ENCODE measurements around the gene ZNF558. TPM values are rescaled to one million over a fixed set of nuclear protein-coding genes. Genes with fewer than 3 reads are reported as not detected.

The ZNF558 gene
- total RNA-seq: 10 to 100 TPM; 16.0 to 26.3 TPM

DNA sequence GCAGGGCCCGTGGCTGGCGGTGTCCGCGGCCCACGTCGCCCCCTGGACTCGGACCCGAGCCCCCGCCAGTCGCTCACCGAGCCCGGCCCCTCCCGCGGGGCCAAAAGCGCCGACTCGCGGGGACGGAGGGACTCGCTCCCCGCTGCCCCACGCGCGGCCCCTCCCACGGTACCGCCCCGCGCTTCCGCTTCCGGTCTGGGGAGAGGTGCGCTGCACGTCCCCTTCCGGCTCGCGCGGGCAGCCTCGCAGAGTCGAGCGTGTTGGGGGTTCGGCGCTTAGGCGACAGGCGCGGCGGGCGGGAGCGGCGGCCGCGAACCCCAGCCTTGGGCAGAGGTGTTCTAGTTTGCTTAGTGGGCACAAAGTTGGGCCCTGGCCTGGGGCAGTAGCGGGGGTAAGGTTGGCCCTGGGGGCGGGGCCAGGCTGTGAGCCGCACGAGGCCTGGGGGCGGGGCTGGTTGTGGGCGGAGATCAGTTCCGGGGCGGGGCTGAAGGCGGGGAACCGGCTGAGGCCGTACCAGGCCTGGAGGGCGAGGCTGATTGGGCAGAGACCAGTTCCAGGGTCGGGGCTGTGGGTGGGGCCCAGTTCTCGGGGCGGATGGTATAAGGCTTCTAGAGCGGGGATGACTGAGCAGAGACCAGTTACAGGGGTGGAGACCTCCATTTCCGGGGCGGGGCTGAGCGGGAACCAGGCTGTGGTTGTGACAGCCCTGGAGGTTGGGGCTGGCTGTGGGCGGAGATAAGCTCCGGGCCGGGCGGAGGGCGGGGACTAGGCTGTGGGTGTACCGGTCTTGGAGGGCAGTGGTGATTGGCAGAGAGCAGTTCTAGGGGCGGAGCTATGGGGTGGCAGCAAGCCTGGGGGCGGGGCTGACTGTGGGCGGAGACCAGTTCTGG, at the start of gene ZNF558, which contains the start of gene MBD3L1:
ZNF558 (minus strand) TSS at position 173 of the 890 bp plus-strand sequence. CDS start 9,645 bp downstream, outside the sequence.
MBD3L1 (plus strand) TSS at position 246 of the 890 bp plus-strand sequence. CDS start 10,302 bp downstream, outside the sequence.
- H3K36me3 Mint-ChIP-seq: peaks cover 13% of the 10 kb centered on the region
- CTCF ChIA-PET: interaction anchor here (0.6 to 0.9 kb wide), 2 partner anchors 251 to 253 kb away, joined by 3 read pairs; no protein-coding TSS in a partner anchor
- peak within 1 kb of the TSS; percentile 95 for H3K27ac Mint-ChIP-seq
- no peaks in the 10 kb centered on the region for H3K27me3 Mint-ChIP-seq
- H3K9me3 Mint-ChIP-seq (ENCODE audit: low read depth): peaks cover 3% of the 10 kb centered on the region
- H3K4me3 Mint-ChIP-seq: peak within 1 kb of the TSS; percentile 81
- peaks cover 16% of the 10 kb centered on the region for H3K4me1 Mint-ChIP-seq
- ATAC-seq (peak; percentile 96), DNase-seq (peak; percentile 100)

DNA sequence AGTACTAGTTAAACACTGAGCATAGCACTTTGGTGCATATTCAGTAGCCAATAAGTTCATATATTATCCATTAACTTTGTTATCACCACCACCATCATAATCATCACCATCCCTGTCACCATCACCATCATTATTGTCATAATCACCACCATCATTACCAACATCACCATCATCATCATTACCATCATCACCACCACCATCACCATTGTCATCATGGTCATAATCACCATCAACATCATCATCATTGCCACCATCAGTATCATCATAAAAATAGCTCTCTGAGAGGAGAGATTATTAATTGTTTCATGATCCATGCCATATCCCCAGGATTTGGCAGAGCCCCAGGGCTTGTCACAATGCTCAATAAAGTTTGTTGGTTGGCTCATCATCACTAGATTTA, 49.4 kb upstream of the ZNF558 start:
- no peak for DNase-seq
- no peaks in the 10 kb centered on the region for H3K27me3 Mint-ChIP-seq
- CTCF ChIA-PET: no interaction called here
- ATAC-seq: no peak
- no peaks in the 10 kb centered on the region for H3K36me3 Mint-ChIP-seq
- peaks cover 12% of the 10 kb centered on the region for H3K9me3 Mint-ChIP-seq (ENCODE audit: low read depth)
- H3K27ac Mint-ChIP-seq: no peak overlapping the region
- H3K4me1 Mint-ChIP-seq: no peaks in the 10 kb centered on the region
- H3K4me3 Mint-ChIP-seq: no peak overlapping the region

DNA sequence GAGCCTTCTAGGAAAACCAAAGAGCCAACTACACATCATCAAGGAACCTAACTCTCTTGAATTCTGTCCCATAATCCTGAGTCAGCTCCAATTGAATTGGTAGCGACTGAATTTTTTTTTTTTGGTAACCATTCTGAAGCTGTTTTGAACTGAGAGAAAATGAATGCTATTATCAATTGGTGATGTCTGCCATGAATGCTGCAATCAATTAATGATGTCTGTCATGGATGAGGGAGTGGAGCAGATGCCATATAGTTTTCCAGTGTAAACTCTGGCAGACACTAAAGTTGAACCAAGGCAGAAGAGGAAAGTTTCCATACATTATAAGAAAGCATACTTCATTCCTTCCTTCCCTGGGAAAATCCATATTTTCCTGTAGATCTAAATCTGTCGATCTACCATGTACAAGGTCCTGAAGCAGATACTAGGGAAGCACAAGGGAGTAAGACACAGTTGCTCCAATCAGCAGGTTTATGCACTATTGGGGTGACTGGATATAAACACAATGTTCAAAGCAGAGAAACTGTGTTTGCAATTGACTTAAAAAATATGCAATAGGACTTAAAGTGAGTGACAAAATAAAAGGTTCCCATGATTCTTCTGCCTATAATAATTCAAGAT, 48.9 kb upstream of the ZNF558 start:
- DNase-seq (no peak), ATAC-seq (no peak)
- Mint-ChIP-seq H3K36me3 (no peaks in the 10 kb centered on the region), H3K4me1 (no peaks in the 10 kb centered on the region), H3K27ac (no peak overlapping the region), H3K4me3 (no peak overlapping the region), H3K27me3 (no peaks in the 10 kb centered on the region), H3K9me3 (ENCODE audit: low read depth) (peaks cover 12% of the 10 kb centered on the region)
- CTCF ChIA-PET: no interaction called here

DNA sequence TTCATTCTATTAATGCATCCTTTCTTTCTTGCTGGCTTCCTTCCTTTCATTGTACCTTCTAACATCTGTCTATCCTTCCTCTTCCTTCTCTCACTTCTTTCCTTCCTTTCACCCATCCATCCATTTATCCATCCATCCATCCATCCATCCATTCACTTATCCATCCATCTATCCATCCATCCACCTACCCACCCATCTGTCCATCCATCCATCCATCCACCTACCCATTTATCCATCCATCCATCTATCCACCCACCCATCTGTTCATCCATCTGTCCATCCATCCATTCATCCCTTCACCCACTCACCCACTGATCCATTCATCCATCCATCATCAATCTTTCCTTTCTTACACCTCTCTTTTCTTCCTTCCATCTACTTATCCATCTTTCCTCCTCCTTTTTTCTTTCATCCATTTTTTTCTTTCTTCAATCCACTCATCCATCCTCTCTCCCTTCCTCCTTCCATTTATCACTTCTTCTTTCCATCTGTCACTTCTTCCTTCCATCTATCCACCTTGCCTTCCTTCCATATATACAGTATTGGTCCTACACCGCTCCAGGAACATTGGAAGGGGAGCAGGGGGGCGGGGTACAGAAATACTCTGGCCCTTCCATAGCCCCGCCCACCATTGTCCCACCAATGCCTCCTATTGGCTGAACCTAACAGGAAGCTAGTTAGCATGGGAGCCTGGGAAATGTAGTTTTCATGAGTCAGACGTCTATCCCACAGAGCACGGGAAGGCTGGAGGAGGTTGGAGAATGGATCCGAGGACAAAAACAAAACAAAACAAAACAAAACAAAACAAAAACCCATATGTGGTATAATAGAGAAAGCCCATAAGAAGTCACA, 46.0 kb upstream of the ZNF558 start:
- peaks cover 12% of the 10 kb centered on the region for H3K9me3 Mint-ChIP-seq (ENCODE audit: low read depth)
- no peaks in the 10 kb centered on the region for H3K4me1 Mint-ChIP-seq
- no peak overlapping the region for H3K4me3 Mint-ChIP-seq
- H3K27me3 Mint-ChIP-seq: no peaks in the 10 kb centered on the region
- H3K36me3 Mint-ChIP-seq: no peaks in the 10 kb centered on the region
- no peak overlapping the region for H3K27ac Mint-ChIP-seq
- ATAC-seq (no peak), DNase-seq (no peak)
- CTCF ChIA-PET: no interaction called here

DNA sequence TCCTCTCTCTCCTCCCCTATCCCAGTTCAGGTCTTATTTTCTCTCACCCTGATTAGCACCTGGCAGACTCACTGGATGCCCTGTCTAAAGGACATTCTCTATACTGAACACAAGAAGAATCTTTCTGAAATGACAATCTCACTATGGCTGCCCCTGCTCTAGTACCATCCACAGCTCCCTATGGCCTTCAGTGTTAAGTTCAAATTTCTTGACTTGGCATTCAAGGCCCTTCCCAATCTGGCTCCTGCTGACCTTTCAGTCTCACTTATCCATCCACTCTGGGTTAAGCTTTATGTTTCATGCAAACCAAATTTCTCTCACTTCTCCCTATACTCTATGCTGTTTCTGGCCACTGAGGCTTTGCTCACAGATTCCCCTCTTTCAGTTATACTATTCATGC, 34.2 kb upstream of the ZNF558 start:
- Mint-ChIP-seq H3K27ac (no peak overlapping the region), H3K9me3 (ENCODE audit: low read depth) (no peaks in the 10 kb centered on the region), H3K4me1 (no peaks in the 10 kb centered on the region), H3K36me3 (no peaks in the 10 kb centered on the region), H3K4me3 (no peak overlapping the region), H3K27me3 (no peaks in the 10 kb centered on the region)
- DNase-seq: no peak
- CTCF ChIA-PET: no interaction called here
- no peak for ATAC-seq

DNA sequence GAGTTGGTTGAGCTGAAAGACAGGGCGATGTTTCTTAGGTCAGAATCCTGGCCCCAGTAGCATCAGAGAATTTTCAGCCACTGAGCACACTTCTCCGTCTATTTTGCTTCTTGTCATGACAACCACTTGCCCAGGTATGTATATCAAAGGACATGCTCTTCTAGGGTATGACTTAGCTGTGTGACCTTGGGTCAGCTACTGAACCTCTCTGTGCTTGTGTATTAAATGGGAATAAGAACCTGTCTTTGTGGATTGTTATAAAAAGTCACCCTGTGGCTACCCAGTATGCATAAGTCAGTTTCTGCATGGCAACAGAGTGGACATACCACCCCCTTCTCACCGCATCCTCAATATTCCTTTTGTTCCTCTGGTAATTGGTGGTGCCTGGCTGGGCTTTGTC, 26.2 kb upstream of the ZNF558 start:
- Mint-ChIP-seq H3K4me1 (no peaks in the 10 kb centered on the region), H3K9me3 (ENCODE audit: low read depth) (no peaks in the 10 kb centered on the region), H3K36me3 (no peaks in the 10 kb centered on the region), H3K27ac (no peak overlapping the region), H3K27me3 (no peaks in the 10 kb centered on the region), H3K4me3 (no peak overlapping the region)
- CTCF ChIA-PET: interaction anchor here (0.7 kb wide), 2 partner anchors 361 to 679 kb away, joined by 3 to 4 read pairs; no protein-coding TSS in a partner anchor
- DNase-seq (no peak), ATAC-seq (no peak)

DNA sequence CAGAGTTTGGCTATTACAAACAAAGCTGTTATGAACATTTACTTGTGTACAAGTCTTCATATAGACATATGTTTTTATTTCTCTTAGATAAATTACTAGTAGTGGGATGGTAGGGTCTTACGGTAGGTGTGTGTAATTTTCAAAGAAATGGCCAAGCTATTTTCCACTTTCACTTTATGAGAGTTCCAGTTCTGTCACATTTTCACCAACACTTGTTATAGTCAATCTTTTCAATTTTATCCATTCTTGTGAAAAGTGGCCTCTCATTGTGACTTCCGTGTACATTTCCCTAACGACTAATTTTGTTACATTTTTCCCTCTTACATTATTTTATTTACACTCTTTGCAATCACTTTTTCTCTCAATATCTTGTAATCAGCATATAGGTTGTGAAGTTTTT, 18.4 kb upstream of the ZNF558 start:
- CTCF ChIA-PET: no interaction called here
- no peak for DNase-seq
- Mint-ChIP-seq H3K27ac (no peak overlapping the region), H3K36me3 (no peaks in the 10 kb centered on the region), H3K9me3 (ENCODE audit: low read depth) (no peaks in the 10 kb centered on the region), H3K4me3 (no peak overlapping the region), H3K4me1 (no peaks in the 10 kb centered on the region), H3K27me3 (no peaks in the 10 kb centered on the region)
- no peak for ATAC-seq

DNA sequence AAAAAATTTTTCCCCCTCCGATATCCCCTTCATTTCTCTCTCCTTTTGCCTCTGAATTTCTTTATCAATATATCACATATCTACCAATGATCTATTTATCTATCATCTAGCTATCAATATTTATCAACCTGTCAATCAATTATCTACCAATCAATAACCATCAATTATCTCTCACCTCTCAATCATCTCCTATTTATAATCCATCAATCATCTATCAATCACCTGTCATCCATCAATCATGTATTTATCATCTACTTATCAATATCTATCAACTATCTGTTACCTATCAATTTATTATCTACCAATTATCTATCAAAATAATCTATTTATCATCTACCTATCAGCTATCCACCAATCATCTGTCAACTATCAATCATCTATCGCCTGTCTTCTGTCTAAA, 17.1 kb upstream of the ZNF558 start:
- H3K4me1 Mint-ChIP-seq: no peaks in the 10 kb centered on the region

DNA sequence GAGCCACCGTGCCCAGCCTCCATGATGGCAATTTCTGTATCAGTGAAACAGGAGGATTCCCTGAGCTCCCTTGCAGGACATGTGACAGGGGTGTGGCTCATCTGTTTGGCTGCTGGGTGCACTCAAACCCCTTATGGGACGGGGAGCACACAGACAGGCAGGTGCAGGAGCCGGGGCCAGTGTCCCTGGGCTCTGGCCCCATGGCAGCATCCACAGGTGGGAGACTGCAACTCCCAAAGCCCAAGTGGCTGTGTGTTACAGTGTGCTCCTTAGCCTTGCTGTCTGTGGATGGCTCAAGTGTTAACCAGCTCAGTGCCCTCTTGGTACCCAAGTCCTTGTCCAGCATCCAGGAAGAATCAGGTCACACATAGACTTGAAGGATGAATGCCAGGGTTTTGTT, 14.7 kb upstream of the ZNF558 start:
- Mint-ChIP-seq H3K27me3 (no peaks in the 10 kb centered on the region), H3K27ac (no peak overlapping the region), H3K36me3 (no peaks in the 10 kb centered on the region), H3K9me3 (ENCODE audit: low read depth) (no peaks in the 10 kb centered on the region), H3K4me3 (no peak overlapping the region), H3K4me1 (no peaks in the 10 kb centered on the region)
- DNase-seq (no peak), ATAC-seq (no peak)
- CTCF ChIA-PET: no interaction called here

More for the DNA sequence above, 17.1 kb upstream of the ZNF558 start:
- no peaks in the 10 kb centered on the region for H3K9me3 Mint-ChIP-seq (ENCODE audit: low read depth)
- no peak overlapping the region for H3K4me3 Mint-ChIP-seq
- DNase-seq: no peak
- no peak overlapping the region for H3K27ac Mint-ChIP-seq
- ATAC-seq: no peak
- H3K27me3 Mint-ChIP-seq: no peaks in the 10 kb centered on the region
- no peaks in the 10 kb centered on the region for H3K36me3 Mint-ChIP-seq
- CTCF ChIA-PET: no interaction called here

DNA sequence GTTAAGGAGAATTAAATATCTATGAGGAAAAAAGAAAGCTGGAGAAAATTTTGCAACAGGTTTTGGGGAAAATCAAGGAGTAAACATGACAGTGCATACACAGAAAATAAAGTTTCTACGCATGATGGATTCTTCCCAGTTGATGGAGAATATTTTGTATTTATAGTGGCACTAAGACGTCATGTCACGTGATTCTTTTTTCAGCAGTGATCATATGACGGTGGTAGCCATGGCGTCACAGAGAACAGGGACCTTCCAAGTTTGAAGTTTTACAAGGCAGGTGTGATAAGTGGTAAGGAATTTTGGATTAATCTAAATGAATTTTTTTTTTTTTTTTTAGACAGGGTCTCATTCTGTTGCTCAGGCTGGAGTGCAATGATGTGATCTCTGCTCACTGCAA, 8.6 kb upstream of the ZNF558 start:
- no peaks in the 10 kb centered on the region for H3K4me1 Mint-ChIP-seq
- no peak overlapping the region for H3K27ac Mint-ChIP-seq
- CTCF ChIA-PET: no interaction called here
- H3K4me3 Mint-ChIP-seq: no peak overlapping the region
- ATAC-seq (no peak), DNase-seq (no peak)
- no peaks in the 10 kb centered on the region for H3K27me3 Mint-ChIP-seq
- H3K9me3 Mint-ChIP-seq (ENCODE audit: low read depth): no peaks in the 10 kb centered on the region
- no peaks in the 10 kb centered on the region for H3K36me3 Mint-ChIP-seq

DNA sequence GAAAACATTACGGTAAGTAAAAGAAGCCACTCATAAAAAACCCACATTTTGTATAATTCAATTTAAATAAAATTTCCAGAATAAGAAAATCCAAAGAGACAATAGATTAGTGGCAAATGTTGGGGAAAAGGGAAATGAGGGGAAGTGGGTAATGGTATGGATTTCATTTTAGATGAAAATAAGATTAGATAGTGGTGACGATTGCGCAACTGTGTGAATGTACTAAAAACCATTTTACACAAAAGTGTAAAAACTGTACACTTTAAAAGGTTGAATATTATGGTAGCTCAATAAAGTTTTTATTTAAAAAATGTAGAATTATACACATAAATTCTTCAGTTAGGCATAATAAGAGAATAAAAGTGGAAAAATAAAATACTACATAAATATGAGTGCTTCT, 3.8 kb upstream of the ZNF558 start:
- Mint-ChIP-seq H3K27me3 (no peaks in the 10 kb centered on the region), H3K36me3 (no peaks in the 10 kb centered on the region), H3K4me1 (peaks cover 13% of the 10 kb centered on the region), H3K9me3 (ENCODE audit: low read depth) (peaks cover 3% of the 10 kb centered on the region), H3K4me3 (no peak overlapping the region), H3K27ac (no peak overlapping the region)
- no peak for ATAC-seq
- CTCF ChIA-PET: no interaction called here
- DNase-seq: no peak

DNA sequence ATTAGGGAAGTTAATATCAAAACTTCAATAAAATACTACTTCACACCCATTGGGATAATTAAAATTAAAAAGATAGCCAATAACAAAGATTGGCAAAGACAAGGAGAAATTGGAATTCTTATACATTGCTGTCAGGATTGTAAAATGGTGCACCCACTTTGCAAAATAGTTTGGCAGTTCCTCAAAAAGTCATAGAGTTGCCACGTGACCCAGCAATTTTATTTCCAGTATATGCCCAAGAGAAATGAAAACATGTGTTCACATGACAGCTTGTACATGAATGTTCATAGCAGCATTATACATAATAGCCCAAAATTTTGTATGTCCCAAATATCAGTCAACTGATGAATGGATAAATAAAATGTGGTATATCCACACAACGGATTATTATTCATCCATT, 3.3 kb upstream of the ZNF558 start:
- Mint-ChIP-seq H3K4me1 (peaks cover 13% of the 10 kb centered on the region), H3K9me3 (ENCODE audit: low read depth) (peaks cover 3% of the 10 kb centered on the region)
- no peak for ATAC-seq

DNA sequence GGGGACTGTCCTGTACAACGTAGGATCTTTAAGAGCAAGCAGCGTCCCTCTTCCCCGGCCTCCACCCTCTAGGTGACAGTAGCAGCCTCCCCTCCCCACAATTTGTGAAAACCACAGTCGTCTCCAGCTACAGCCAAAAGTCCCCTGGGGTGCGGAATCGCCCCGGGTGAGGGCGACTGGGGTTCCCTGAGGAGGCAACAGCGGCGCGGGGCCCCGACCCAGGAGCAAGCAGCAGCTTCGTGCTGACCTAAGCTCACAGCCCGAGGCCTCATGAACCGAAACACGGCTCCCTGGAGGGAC, 322 bp downstream of the ZNF558 start:
- ATAC-seq (peak; percentile 15), DNase-seq (no peak)
- H3K9me3 Mint-ChIP-seq (ENCODE audit: low read depth): peaks cover 3% of the 10 kb centered on the region
- H3K4me3 Mint-ChIP-seq: peak overlapping the region; percentile 81
- peak overlapping the region; percentile 95 for H3K27ac Mint-ChIP-seq
- H3K36me3 Mint-ChIP-seq: peaks cover 16% of the 10 kb centered on the region
- CTCF ChIA-PET: interaction anchor here (0.9 kb wide), 1 partner anchor 252 kb away, joined by 3 read pairs; no protein-coding TSS in a partner anchor
- peaks cover 16% of the 10 kb centered on the region for H3K4me1 Mint-ChIP-seq
- H3K27me3 Mint-ChIP-seq: no peaks in the 10 kb centered on the region

More for the DNA sequence above, 3.3 kb upstream of the ZNF558 start:
- H3K27ac Mint-ChIP-seq: no peak overlapping the region
- no peak for DNase-seq
- H3K4me3 Mint-ChIP-seq: no peak overlapping the region
- H3K27me3 Mint-ChIP-seq: no peaks in the 10 kb centered on the region
- CTCF ChIA-PET: no interaction called here
- peaks cover 2% of the 10 kb centered on the region for H3K36me3 Mint-ChIP-seq

All from activated CD8-positive, alpha-beta memory T cell treated with anti-CD3 and anti-CD28 coated beads, Interleukin-2, amount 10 ng/mL, durations not matched to agents 7 days and 5 days (primary cell).